GM18519 (cell line): Measurements from ENCODE around the gene ARL17A.
"Not testable (repeated sequence)": the region's sequence is repeated elsewhere in the genome, so short reads cannot be mapped to it uniquely, and the experiment has no call there.

ENCODE experiments used
- ATAC-seq: cut with Tn5 transposase; IDR thresholded peaks from one replicate; pipeline ENCODE4 v1.9.1; 2021; ENCODE audit warnings: mild to moderate bottlenecking, moderate library complexity; ENCODE audit not compliant: unreplicated experiment, low FRiP score

ARL17A gene

DNA sequence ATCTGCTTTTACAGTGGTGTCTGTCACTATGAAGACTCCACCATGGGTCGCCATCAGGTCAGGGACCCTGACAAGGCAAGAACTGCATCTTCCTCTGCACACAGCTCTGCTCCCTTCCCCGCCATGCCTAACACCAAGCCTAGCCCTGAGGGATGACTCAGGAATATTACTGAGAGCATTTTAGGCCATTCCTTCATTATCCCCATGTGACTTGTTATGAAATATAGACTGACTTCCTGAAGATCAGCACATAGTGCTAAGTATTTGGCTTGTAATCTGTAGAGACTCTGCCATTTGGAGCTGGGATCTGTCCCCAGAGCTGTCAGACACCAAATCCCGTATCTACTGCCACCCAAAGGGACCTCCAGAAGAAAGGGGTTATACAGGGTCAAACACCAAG, 19.4 kb downstream of the ARL17A start:
- ATAC-seq: not testable (repeated sequence)

GRCh38 chr17:46559155-46559554, 20.3 kb downstream of the ARL17A start:
- not testable (repeated sequence) for ATAC-seq

DNA sequence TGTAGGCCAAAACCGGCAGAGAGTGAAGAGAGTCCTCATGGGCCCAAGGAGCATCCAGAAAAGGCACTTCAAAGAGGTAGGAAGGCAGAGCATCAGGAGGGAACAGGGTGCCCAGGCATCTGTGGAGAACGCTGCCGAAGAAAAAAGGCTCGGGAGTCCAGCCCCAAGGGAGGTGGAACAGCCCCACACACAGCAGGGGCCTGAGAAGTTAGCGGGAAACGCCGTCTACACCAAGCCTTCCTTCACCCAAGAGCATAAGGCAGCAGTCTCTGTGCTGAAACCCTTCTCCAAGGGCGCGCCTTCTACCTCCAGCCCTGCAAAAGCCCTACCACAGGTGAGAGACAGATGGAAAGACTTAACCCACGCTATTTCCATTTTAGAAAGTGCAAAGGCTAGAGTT, 30.9 kb downstream of the ARL17A start:
- not testable (repeated sequence) for ATAC-seq

- ATAC-seq: not testable (repeated sequence)
Observed at GRCh38 chr17:46534716-46535115, 44.8 kb downstream of the ARL17A start.

DNA sequence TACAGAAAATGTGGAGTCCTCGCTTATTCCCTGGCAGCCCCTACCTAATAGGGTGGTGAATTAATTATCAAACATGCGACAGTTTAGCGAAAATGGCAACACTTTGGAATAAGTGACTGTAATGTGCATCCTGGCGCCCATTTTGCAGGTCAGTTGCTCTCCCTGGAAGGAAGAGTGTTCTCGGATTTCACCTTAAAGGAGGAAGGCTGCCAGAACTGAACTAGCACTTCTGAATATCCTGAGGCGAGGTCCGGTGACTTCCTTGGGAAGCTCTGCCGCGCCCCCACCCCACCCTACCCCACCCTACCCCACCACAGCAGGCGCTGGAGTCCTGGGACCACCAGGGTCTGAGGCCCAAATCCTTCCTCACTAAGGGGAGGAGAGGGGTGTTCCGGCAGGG, 67.3 kb downstream of the ARL17A start, which contains the start of gene LRRC37A2:
TSS of gene LRRC37A2 (plus strand) at position 301 of the 400 bp plus-strand sequence. CDS start 245 bp downstream, outside the sequence.
- not testable (repeated sequence) for ATAC-seq

DNA sequence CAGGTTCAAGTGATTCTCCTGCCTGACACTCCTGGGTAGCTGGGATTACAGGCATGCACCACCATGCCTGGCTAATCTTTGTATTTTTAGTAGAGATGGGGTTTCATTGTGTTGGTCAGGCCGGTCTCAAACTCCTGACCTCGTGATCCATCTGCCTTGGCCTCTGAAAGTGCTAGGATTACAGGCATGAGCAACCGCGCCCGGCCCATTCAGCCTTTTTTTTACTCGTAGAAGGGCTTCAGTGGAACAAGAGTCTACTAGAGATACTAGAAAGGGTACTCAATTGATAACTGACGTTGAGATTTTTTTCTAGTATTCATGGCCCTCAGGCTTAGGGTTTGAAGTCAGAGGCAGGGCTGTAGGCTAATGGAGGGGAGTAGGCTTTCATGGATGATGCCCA, 73.6 kb downstream of the ARL17A start:
- ATAC-seq: not testable (repeated sequence)

DNA sequence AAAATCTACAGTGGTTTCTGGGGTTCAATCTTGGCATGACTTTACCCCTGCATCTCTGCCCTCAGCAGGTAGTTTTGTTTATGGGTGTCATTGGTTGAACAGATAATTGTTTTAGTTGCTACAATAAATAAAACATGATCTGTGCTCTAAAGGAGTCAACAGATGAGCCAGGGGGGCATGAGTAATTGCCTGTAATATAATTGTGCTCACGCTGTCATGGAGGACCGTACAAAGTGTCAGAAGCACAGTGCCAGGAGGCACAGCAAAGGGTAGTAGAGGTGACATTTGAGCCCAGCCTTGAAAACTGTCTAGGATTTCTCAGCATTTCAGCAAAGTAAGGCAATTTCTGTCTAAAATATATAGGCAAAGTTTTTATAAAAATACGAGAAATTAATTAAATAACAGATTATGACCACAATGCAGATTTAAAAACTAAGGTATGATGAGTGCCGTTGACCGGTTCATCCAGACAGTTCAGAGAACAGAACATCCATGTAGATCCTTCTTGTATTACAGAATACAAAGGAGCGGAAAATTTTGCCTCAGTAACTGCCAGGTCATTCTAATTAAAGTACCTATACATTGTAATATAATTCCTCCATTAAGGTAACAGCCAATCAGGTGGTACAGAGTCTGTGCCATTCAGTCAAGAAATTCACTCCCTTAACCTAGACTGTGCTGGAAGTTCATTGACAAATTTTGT, 79.9 kb downstream of the ARL17A start:
- not testable (repeated sequence) for ATAC-seq

GRCh38 chr17:46492021-46492420, 87.5 kb downstream of the ARL17A start:
- not testable (repeated sequence) for ATAC-seq

DNA sequence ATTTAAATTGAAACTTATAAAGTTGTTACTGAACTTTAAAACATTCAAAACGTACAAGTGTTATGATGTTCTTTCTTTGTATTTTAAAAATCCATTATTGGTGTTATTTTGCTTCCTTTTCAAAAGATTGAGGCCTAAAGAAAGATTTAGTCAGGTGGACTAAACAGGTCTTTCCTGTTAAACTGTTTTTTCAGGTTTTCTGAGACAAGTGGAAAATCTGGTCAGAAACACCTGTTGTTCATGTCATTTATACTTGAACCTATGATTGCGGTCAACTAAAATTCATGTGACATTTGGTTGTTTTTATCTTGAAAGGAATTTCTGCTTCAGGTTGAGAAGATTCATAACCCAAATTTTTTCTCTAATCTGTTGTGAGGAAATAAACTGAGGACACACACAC, 98.2 kb downstream of the ARL17A start:
- ATAC-seq: not testable (repeated sequence)

- ATAC-seq: not testable (repeated sequence)
Observed at GRCh38 chr17:46478823-46479222, 100.7 kb downstream of the ARL17A start.

DNA sequence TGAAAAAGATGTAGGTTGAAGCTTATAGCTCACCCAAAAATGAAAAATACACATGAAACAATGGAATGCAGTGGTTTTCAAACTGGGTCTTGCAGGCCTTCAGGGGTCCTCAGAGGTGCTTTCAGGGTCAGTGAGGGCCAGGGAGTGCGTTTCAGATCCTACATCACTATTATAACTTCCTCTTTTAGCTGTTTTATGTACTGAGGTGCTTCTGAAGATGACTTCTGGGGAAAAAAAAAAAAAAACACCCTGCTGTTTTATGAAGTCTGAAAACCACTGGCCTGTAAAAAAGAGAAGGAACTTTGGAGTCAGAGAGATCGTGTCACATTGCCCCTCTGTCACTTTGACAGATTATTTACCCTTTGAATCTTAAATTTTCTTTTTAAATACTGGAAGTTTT, 103.9 kb downstream of the ARL17A start:
- ATAC-seq: not testable (repeated sequence)

DNA sequence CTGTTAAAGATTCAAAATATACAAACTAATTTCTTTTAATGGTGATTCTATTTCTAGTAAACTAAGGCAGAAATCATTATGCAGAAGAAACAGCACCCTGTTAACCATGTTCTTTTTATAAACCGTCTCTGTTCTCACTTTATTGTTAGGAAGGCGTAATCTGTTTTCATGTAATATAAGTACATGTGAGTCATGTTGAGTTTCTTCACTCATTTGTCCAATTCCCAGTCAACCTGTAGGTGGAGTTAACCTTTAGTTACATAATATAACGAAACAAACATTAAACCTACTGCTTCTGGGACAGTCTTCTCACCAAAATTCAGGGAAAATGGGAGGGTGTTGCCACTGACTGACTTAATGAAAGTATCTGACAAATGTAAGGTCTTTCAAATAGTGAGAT, 105.0 kb downstream of the ARL17A start:
- not testable (repeated sequence) for ATAC-seq

- ATAC-seq: not testable (repeated sequence)
Observed at GRCh38 chr17:46467618-46468017, 111.9 kb downstream of the ARL17A start.
